HG02798 (cell line): Measurements from ENCODE around the gene S100G.
"Not testable (repeated sequence)": the region's sequence is repeated elsewhere in the genome, so short reads cannot be mapped to it uniquely, and the experiment has no call there.

Source experiments
- ATAC-seq: cut with Tn5 transposase; IDR thresholded peaks from one replicate; pipeline ENCODE4 v1.9.1; 2021; ENCODE audit warnings: mild to moderate bottlenecking; ENCODE audit not compliant: unreplicated experiment, poor library complexity

The S100G gene, protein sequence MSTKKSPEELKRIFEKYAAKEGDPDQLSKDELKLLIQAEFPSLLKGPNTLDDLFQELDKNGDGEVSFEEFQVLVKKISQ

DNA sequence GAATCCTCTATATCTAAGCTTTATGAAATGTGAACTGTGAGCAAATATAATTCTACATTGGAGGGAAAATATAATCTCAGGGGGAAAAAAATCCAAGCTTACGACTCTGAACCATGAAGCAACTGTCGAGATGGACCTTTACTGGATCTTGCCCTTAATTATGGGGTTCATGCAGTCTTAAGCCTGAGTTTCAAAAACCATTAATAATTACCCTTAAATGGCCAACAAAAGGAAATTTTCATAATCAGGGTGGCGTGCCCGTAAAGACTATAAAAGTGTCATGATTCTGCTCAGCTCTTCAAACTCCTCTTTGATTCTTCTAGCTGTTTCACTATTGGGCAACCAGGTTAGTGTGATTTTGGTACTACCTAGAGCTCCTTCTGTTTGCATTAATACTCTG is at the start of gene S100G:
TSS of gene S100G (plus strand) at position 301 of the 400 bp plus-strand sequence. CDS start 849 bp downstream, outside the sequence.
- ATAC-seq: no peak

DNA sequence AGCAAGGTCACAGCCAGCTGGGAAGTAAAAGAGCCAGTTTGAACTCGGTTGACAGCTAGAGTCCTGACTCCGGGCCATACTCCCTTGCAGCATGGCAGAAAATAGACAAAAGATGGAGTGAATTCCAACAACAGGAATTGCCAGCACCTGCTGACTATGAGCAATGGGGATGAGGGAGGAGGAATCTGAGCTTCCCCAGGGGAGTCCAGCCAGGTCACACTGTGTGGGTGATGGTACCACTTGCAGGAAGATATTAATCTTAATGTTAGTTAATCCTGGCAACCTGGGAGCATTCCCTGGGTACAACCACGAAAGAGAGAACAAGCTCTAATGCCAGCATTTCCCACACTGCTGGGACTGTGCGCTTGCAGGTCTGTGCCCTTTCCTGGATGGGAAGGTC is 48.1 kb upstream of the S100G start:
- ATAC-seq: no peak

DNA sequence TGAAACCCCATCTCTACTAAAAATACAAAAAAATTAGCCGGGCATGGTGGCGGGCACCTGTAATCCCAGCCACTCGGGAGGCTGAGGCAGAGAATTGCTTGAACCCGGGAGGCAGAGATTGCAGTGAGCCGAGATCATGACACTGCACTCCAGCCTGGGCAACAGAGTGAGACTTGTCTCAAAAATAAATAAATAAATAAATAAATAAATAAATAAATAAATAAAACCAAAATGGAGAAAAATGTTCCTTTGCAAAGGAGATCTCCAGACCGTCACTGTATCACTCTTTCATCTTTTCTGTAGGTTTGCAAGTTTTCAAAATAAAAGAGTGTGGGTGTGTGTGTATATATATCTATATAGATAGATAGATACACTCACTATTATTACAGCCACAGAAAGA is 46.7 kb upstream of the S100G start:
- not testable (repeated sequence) for ATAC-seq

DNA sequence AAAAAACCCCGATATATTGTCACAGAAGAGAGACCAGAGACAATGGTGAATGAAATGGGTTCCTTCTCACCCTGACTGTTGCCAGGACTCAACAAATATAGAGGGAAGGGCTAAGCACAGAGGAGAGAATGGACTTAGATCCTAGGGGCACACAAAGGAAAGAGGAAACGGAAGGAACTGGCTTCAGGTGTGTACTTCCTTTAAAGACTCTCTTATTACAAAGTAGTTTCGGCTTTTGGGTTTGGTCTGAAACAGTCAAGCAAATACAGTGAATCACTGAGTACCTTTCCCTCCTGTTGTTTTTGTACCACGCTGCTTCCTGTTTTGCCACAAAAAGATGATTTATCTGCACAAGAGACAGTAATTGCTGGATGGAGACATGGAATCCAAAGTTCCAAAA is 46.1 kb upstream of the S100G start:
- no peak for ATAC-seq

DNA sequence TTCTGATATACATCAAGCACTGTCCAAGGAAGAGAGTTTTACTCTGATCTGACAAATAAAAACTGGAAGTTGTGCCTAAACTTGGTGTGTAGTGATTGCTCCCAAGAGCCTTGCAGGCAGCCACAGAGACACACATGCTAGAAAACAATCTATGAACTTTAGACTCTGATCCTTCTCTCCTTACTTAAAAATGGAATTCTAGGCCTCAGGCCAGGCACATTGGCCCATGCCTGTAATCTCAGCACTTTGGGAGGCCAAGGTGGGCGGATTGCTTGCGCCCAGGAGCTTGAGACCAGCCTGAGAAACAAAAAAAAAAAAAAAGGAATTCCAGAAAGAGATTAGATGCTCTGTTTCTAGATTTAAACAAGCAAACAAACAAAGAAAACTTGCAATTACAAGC is 45.6 kb upstream of the S100G start:
- ATAC-seq: no peak

GRCh38 chrX:16606142-16606720 is 43.7 kb upstream of the S100G start:
- ATAC-seq: no peak

GRCh38 chrX:16610121-16610621 is 39.8 kb upstream of the S100G start:
- no peak for ATAC-seq

DNA sequence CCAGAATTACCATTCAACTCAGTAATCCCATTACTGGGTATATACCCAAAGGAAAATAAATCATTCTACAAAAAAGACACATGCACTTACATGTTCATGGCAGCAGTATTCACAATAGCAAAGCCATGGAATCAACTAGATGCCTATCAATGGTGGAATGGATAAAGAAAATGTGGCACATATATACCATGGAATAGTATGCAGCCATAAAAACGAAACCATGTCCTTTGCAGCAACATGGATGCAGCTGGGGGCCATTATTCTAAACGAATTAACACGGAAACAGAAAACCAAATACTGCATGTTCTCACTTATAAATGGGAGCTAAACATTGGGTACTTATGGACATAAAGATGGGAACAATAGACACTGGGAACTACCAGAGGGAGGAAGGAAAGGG is 39.3 kb upstream of the S100G start:
- ATAC-seq: not testable (repeated sequence)

DNA sequence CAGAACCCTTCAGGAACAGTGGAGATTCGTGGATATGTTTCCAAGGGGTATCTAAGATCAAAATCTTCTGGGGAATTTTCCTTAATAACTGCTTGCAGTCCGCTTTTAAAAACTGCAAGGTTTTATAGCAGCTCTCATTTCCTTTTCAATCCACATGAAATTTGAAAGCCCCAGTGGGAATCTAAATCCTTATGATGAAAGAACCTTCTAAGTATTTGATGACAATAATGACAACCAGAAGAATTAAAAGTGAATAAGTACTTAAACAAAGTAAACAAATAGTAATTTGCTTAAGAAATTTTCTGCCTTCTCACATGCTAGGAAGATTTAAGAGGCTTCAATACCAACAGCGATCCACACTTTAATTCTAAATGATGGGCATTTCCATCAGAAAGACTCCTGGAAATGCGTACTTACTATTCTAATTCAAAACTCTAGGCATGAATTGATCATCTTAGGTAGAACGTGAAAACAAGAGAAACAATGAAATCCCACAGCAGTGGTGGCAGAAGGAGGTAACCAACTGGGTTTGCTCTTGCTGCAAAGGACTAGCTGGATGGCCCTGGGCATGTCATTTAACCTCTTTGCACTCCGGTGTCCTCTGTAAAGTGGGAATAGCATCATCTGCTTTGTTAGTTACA is 37.6 kb upstream of the S100G start:
- no peak for ATAC-seq

DNA sequence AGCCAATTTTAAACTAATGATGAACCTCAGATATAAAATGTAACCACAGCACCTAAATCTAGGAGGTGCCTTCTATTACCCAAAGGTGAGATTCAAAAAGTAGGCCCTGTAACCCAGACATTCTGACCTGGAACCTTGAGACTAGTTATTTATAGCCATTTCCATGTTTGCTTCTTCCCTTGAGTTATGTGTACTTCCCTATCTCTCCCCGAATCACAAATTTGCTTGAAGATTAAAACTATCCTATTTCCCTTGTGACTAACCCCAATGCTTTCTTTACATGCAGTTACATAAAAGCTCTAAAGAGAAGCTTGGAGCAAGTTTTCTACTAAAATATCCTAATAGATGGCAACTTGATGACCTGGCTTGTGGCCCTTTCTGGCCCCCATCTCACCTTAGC is 32.6 kb upstream of the S100G start:
- no peak for ATAC-seq

- no peak for ATAC-seq
These were observed 31.5 kb upstream of the S100G start for GRCh38 chrX:16618422-16618821.

- no peak for ATAC-seq
These were observed 30.9 kb upstream of the S100G start for GRCh38 chrX:16619024-16619423.

DNA sequence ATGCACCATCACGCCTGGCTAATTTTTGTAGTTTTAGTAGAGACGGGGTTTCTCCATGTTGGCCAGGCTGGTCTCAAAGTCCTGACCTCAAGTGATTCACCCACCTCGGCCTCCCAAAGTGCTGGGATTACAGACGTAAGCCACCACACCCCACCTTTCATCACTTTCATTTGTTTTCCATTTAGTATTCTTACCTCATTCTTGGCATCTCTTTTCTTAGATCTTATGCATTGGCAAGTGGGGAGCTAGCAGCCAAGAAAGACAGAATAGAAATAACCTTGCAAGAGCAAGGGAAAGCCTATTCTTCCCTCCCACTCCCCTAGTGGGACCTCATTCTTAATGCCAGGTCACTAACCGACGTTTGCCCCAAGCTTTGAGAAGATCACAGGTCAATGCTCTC is 21.4 kb upstream of the S100G start:
- not testable (repeated sequence) for ATAC-seq

- ATAC-seq: no peak
These were observed 20.9 kb upstream of the S100G start for GRCh38 chrX:16628946-16629595.

- ATAC-seq: no peak
These were observed 20.0 kb upstream of the S100G start for GRCh38 chrX:16629909-16630308.

DNA sequence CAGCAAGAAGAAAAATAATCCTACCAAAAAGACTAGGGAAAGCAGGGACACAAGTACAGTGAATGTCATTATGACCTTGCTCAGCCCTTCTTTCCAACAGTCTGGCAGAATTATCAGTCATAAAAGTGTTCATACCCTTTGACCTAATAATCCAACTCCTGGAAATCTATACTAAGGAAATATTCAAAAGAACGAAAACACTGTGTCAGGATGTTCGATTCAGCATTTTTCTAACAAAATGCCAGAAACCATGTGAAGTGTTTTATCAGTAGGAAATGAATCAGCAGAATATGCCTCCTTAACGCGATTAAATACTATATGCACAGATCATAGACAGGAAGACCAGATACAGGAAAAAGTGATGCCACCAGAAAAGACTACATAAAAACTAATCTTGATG is 16.2 kb upstream of the S100G start:
- ATAC-seq: no peak

DNA sequence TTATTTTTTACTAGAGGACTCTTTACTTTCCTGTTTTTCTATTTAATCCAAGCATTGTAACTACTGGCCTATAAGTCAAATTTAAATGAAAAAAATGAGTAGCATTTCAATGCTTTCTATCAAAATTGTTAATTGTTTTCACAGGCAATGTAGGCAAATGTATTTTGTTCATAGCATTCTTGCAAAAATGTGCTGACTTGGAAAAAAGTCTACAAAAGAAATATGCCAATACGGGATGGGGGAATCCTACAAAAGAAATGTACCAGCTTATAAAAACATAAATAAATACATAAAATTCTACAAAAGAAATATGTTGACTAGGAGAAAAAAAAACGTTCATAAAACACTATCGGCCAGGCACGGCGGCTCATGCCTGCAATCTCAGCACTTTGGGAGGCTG is 14.9 kb upstream of the S100G start:
- ATAC-seq: no peak

DNA sequence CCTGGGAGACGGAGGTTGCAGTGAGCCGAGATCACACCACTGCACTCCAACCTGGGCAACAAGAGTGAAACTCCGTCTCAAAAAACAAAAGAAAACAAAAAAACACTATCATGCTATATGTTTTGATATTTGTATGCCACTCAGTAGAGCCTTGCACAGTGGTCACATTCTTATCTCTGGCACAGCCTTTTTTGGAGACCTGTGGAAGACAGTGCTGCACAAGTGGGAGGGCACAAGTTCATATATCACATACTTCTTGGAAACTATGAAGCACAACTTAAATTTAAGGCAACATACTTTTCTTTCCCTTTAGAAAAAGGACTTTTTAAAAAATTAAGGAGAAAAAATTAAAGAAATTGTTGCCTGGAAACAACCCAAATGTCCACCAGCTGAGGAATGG is 14.4 kb upstream of the S100G start:
- ATAC-seq: no peak

GRCh38 chrX:16638533-16638932 is 11.4 kb upstream of the S100G start:
- ATAC-seq: no peak

DNA sequence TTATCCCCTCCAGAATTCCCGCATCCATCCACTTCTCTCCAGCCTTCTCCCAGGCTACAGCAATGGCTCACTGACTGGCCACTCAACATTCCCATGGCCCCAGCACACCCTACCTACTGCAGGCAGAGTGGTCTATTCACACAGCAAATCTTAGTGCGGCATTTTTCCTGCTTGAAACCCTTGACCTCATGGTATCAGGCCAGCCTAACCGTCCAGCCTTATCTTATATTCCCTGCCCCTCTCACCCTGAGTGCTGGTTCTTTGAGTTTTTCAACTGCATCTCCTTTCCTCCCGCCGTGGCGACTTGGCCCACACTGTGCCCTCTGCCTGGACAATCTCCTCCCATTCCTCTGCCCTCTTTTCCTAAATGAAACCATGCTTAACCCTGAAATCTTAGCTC is 10.0 kb upstream of the S100G start:
- ATAC-seq: no peak

DNA sequence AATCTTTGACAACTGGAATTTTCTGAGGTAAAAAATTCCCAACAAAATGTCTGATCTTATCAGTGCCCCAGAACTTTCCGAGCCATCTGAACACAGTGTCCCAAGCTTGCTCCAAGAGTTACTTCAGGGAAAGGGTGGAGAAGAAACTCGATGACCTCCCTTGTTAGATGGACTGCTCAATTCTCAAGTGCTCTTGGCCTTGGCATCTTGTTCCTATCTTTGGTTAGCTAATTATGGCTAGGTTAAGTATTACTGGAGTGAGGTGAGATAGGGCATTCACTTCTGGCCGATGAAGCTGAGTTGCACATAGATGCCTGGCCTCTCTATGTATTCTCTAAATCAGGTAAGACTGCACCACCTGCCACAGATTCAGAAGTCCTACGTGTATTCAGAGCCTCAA is 9.1 kb upstream of the S100G start:
- ATAC-seq: no peak

- no peak for ATAC-seq
These were observed 6.8 kb upstream of the S100G start for GRCh38 chrX:16643176-16643575.
